IMR-90 (cell line): Measurements from ENCODE around the gene EVL. TPM values are rescaled to one million over a fixed set of nuclear protein-coding genes. Genes with fewer than 3 reads are reported as not detected.

Experiments
- ATAC-seq: fragments of 200-7000 bp; cut with Tn5 transposase; 2 replicates; pipeline ENCODE4 v1.9.1; 2020; ENCODE audit warnings: low read depth, mild to moderate bottlenecking, moderate library complexity
- BruUV-seq: library from RNA; stranded (reverse); fragments of 400-500 nt; replicated peaks from 2 replicates; lab custom pipeline; 2021; lab: Mats Ljungman, UMichigan
- CTCF ChIA-PET: fragments of 300-600 bp; formaldehyde crosslinking; extraction: SDS; loops from one replicate; lab custom pipeline; 2021; ENCODE audit warnings: antibody characterized with exemption; lab: Yijun Ruan, JAX
- POLR2A ChIA-PET: fragments of 300-600 bp; sonication (Branson Sonifier 250); formaldehyde crosslinking; loops from one replicate; lab custom pipeline; 2022; ENCODE audit warnings: antibody characterized with exemption; ENCODE audit not compliant: unreplicated experiment; lab: Charles Lee
- DNase-seq: peaks from one replicate; pipeline ENCODE4 v3.0.0; 2013
- H2AFZ ChIP-seq: replicated peaks from 2 replicates; pipeline ENCODE3; 2013; ENCODE audit warnings: low read length, mild to moderate bottlenecking; ENCODE audit not compliant: poor library complexity
- H2AK5ac ChIP-seq: 2 replicates; pipeline ENCODE4 v1.6.1; 2013; ENCODE audit warnings: low read depth, low read length, inconsistent platforms
- H2AK9ac ChIP-seq: replicated peaks from 2 replicates; pipeline ENCODE3; 2013; ENCODE audit warnings: mild to moderate bottlenecking, low read depth, low read length, moderate library complexity; ENCODE audit not compliant: poor library complexity
- H2BK120ac ChIP-seq: 2 replicates; pipeline ENCODE4 v1.6.1; 2013; ENCODE audit warnings: low read depth, low read length, inconsistent platforms
- H2BK15ac ChIP-seq: 3 replicates; pipeline ENCODE4 v1.6.1; 2013; ENCODE audit warnings: low read depth, low read length, inconsistent platforms
- H2BK20ac ChIP-seq: 2 replicates; pipeline ENCODE4 v1.6.1; 2013; ENCODE audit warnings: low read depth, mild to moderate bottlenecking, inconsistent platforms, low read length, moderate library complexity
- H2BK5ac ChIP-seq: 2 replicates; pipeline ENCODE4 v1.6.1; 2013; ENCODE audit warnings: mild to moderate bottlenecking, low read depth, low read length, inconsistent platforms; ENCODE audit not compliant: poor library complexity, severe bottlenecking
- H3K14ac ChIP-seq: replicated peaks from 2 replicates; pipeline ENCODE4 v1.6.1; 2013; ENCODE audit warnings: low read depth, low read length, inconsistent platforms
- H3K18ac ChIP-seq: 2 replicates; pipeline ENCODE4 v1.6.1; 2013; ENCODE audit warnings: low read depth, low read length, control low read depth
- H3K23ac ChIP-seq: 2 replicates; pipeline ENCODE4 v1.6.1; 2013; ENCODE audit warnings: low read depth, low read length, inconsistent platforms
- H3K27ac ChIP-seq: 2 replicates; pipeline ENCODE4 v1.5.1; 2013; ENCODE audit warnings: mild to moderate bottlenecking, control low read depth, low read length; ENCODE audit not compliant: insufficient read depth
- H3K27me3 ChIP-seq: 2 replicates; pipeline ENCODE4 v1.6.1; 2013; ENCODE audit warnings: low read length; ENCODE audit not compliant: control insufficient read depth, insufficient read depth
- H3K36me3 ChIP-seq: 2 replicates; pipeline ENCODE4 v1.6.1; 2013; ENCODE audit warnings: low read length, mixed read lengths; ENCODE audit not compliant: control insufficient read depth, insufficient read depth
- H3K4ac ChIP-seq: 2 replicates; pipeline ENCODE4 v1.6.1; 2013; ENCODE audit warnings: low read depth, low read length, inconsistent platforms
- H3K4me1 ChIP-seq: 2 replicates; pipeline ENCODE4 v1.6.1; 2013; ENCODE audit warnings: low read length, mixed read lengths; ENCODE audit not compliant: control insufficient read depth, insufficient read depth
- H3K4me2 ChIP-seq: 2 replicates; pipeline ENCODE4 v1.6.1; 2013; ENCODE audit warnings: low read depth, mild to moderate bottlenecking, control low read depth, low read length, moderate library complexity
- H3K4me3 ChIP-seq: 2 replicates; pipeline ENCODE4 v1.5.1; 2013; ENCODE audit warnings: low read depth, mild to moderate bottlenecking, control low read depth, low read length, moderate library complexity; ENCODE audit not compliant: insufficient read depth
- H3K56ac ChIP-seq: 2 replicates; pipeline ENCODE4 v1.6.1; 2013; ENCODE audit warnings: low read length, inconsistent platforms; ENCODE audit not compliant: insufficient read depth; ENCODE audit errors: extremely low read depth
- H3K79me1 ChIP-seq, 2 experiments: 2 replicates each; pipeline ENCODE4 v1.6.1; 2013; ENCODE audit warnings: low read length in 2 of 2, inconsistent platforms in 1 of 2, low read depth in 1 of 2
- H3K9ac ChIP-seq: 2 replicates; pipeline ENCODE4 v1.6.1; 2013; ENCODE audit warnings: low read depth, low read length, control low read depth
- H3K9me1 ChIP-seq: 2 replicates; pipeline ENCODE4 v1.6.1; 2013; ENCODE audit warnings: low read length, inconsistent platforms; ENCODE audit not compliant: insufficient read depth
- H3K9me3 ChIP-seq: 2 replicates; pipeline ENCODE4 v1.6.1; 2013; ENCODE audit warnings: low read length; ENCODE audit not compliant: control insufficient read depth, insufficient read depth
- H4K20me1 ChIP-seq: 2 replicates; pipeline ENCODE4 v1.6.1; 2013; ENCODE audit warnings: low read length, inconsistent platforms; ENCODE audit not compliant: insufficient read depth
- H4K5ac ChIP-seq: 2 replicates; pipeline ENCODE4 v1.6.1; 2013; ENCODE audit warnings: mild to moderate bottlenecking, low read depth, low read length, control low read depth
- H4K8ac ChIP-seq, 2 experiments: 2 replicates each; pipeline ENCODE4 v1.6.1; 2013; ENCODE audit warnings: low read depth in 2 of 2, low read length in 2 of 2, control low read depth in 1 of 2, inconsistent platforms in 1 of 2
- H4K91ac ChIP-seq: 2 replicates; pipeline ENCODE4 v1.6.1; 2013; ENCODE audit warnings: low read depth, low read length, inconsistent platforms; ENCODE audit not compliant: insufficient read depth
- BHLHE40 ChIP-seq: fragments of 150-350 bp; IDR thresholded peaks from 2 replicates; pipeline ENCODE4 v1.6.1; 2016; ENCODE audit warnings: mild to moderate bottlenecking, low read depth, low read length
- CHD1 ChIP-seq: IDR thresholded peaks from 2 replicates; pipeline ENCODE4 v1.6.1; 2012; ENCODE audit warnings: low read depth, low read length, improper control_type of control experiment
- CTCF ChIP-seq: conservative IDR thresholded peaks from 2 replicates; pipeline ENCODE4 v1.5.1; 2012; ENCODE audit warnings: mild to moderate bottlenecking, low read depth, low read length, improper control_type of control experiment
- ELK1 ChIP-seq: fragments of 150-350 bp; IDR thresholded peaks from 2 replicates; pipeline ENCODE4 v1.6.1; 2016; ENCODE audit warnings: low read depth, mild to moderate bottlenecking, low read length, moderate library complexity, borderline replicate concordance
- FOS ChIP-seq: fragments of 150-350 bp; IDR thresholded peaks from 2 replicates; pipeline ENCODE4 v1.6.1; 2016; ENCODE audit warnings: low read depth, low read length
- MAFK ChIP-seq: IDR thresholded peaks from 2 replicates; pipeline ENCODE4 v1.6.1; 2012; ENCODE audit warnings: low read depth, low read length, improper control_type of control experiment
- MAZ ChIP-seq: IDR thresholded peaks from 2 replicates; pipeline ENCODE4 v1.6.1; 2012; ENCODE audit warnings: low read depth, mild to moderate bottlenecking, low read length, improper control_type of control experiment, moderate library complexity, borderline replicate concordance
- MXI1 ChIP-seq: IDR thresholded peaks from 2 replicates; pipeline ENCODE4 v1.6.1; 2012; ENCODE audit warnings: low read depth, mild to moderate bottlenecking, low read length, moderate library complexity, borderline replicate concordance
- NFE2L2 ChIP-seq: fragments of 150-350 bp; IDR thresholded peaks from 2 replicates; pipeline ENCODE4 v1.6.1; 2016; ENCODE audit warnings: low read depth, mild to moderate bottlenecking, low read length
- RAD21 ChIP-seq: IDR thresholded peaks from 2 replicates; pipeline ENCODE4 v1.6.1; 2012; ENCODE audit warnings: low read length, improper control_type of control experiment
- RCOR1 ChIP-seq: IDR thresholded peaks from 2 replicates; pipeline ENCODE4 v1.6.1; 2012; ENCODE audit warnings: mild to moderate bottlenecking, low read length, improper control_type of control experiment; ENCODE audit not compliant: insufficient replicate concordance
- RFX5 ChIP-seq: IDR thresholded peaks from 2 replicates; pipeline ENCODE4 v1.8.0; 2012; ENCODE audit warnings: low read depth, mild to moderate bottlenecking, low read length, moderate library complexity
- SMC3 ChIP-seq: fragments of 150-350 bp; IDR thresholded peaks from 2 replicates; pipeline ENCODE4 v1.6.1; 2016; ENCODE audit warnings: low read depth, mild to moderate bottlenecking, antibody characterized with exemption, low read length, moderate library complexity
- USF2 ChIP-seq: fragments of 150-350 bp; IDR thresholded peaks from 2 replicates; pipeline ENCODE4 v1.6.1; 2017; ENCODE audit warnings: mild to moderate bottlenecking, antibody characterized with exemption, low read length, low read depth
- WGBS, 2 experiments: methylation state at CpG; one replicate each; pipeline versions ENCODE4 v1.1.5 to v1.1.7; 2013; ENCODE audit warnings: missing lambda C conversion rate in 2 of 2; ENCODE audit not compliant: insufficient read length in 1 of 2; ENCODE audit errors: extremely low coverage in 2 of 2; 5-methylcytosine and 5-hydroxymethylcytosine counted together
- dilution Hi-C: fragments of 300-500 bp; cut with HindIII; formaldehyde crosslinking; loops from one replicate; pipeline ENCODE4 v1.14.3; 2018; ENCODE audit warnings: low sequenced_read_pairs; ENCODE audit not compliant: unreplicated experiment
- in situ Hi-C: fragments of 300-500 bp; cut with MboI; formaldehyde crosslinking; loops from 3 replicates; pipeline ENCODE4 v1.14.3; 2019; ENCODE audit warnings: low sequenced_read_pairs, inconsistent platforms, mixed read lengths
- intact Hi-C: fragments of 100-400 bp; cut with micrococcal nuclease; formaldehyde crosslinking; loops from 2 replicates; pipeline ENCODE4 v1.10.0; 2022
- polyA plus RNA-seq, 3 experiments: library from polyadenylated mRNA; depleted of rRNA; stranded (reverse); fragments of >200 nt; gene quantifications; 2 replicates each; pipeline ENCODE4 v1.2.3, GENCODE V29; 2012; ENCODE audit warnings: low replicate concordance in 1 of 3
- total RNA-seq: library from RNA; depleted of rRNA; stranded (reverse); fragments of >200 nt; gene quantifications from 2 replicates; pipeline ENCODE4 v1.2.3, GENCODE V29; 2012

The EVL gene
- total and polyA plus RNA-seq, 2 of the 4 experiments (the other 2 are of a cell fraction) = 7.2 to 36.5 TPM

- H3K27me3 ChIP-seq = no peaks in the 10 kb centered on the region
- no peak overlapping the region for H2BK20ac ChIP-seq
- WGBS, 2 experiments = 92% methylated on average over 3 of the region's 12 CpGs; no CpG with 5 or more reads in 1 of the 2 experiments
- no peak overlapping the region; the same call in 1 of the 2 replicates for H2AK5ac ChIP-seq
- no peak overlapping the region for H3K4ac ChIP-seq
- intact Hi-C loops = no loop called here
- dilution Hi-C loops = no loop called here
- H3K14ac ChIP-seq = no peak overlapping the region
- H3K56ac ChIP-seq = no peak overlapping the region
- H3K4me3 ChIP-seq = no peak overlapping the region
- BruUV-seq = no TSS peak
- H4K20me1 ChIP-seq = no peaks in the 10 kb centered on the region
- H2BK120ac ChIP-seq = no peak overlapping the region
- H3K79me1 ChIP-seq = no peaks in the 10 kb centered on the region
- CTCF ChIA-PET = no interaction called here
- DNase-seq (no peak), ATAC-seq (no peak)
- peaks cover 12% of the 10 kb centered on the region for H3K9me1 ChIP-seq
- POLR2A ChIA-PET = no interaction called here
- H3K9ac ChIP-seq = no peak overlapping the region
- in situ Hi-C loops = no loop called here
- H4K5ac ChIP-seq = no peak overlapping the region
- peaks cover 41% of the 10 kb centered on the region for H3K36me3 ChIP-seq
- H3K23ac ChIP-seq = no peak overlapping the region
- H4K91ac ChIP-seq = no peak overlapping the region
- H2BK15ac ChIP-seq = no peak overlapping the region
- H2AK9ac ChIP-seq = peak overlapping the region; percentile 28
- H3K9me3 ChIP-seq = no peaks in the 10 kb centered on the region
- TF ChIP-seq USF2 (no peak), RFX5 (no peak), FOS (no peak), MAZ (no peak), CHD1 (no peak), RCOR1 (no peak), MAFK (no peak), BHLHE40 (no peak), ELK1 (no peak), RAD21 (no peak), SMC3 (no peak), MXI1 (no peak), NFE2L2 (no peak), CTCF (no peak)
- H3K18ac ChIP-seq = no peak overlapping the region
- no peak overlapping the region for H4K8ac ChIP-seq
- H3K4me2 ChIP-seq = no peak overlapping the region
- H2BK5ac ChIP-seq = no peak overlapping the region
- H3K27ac ChIP-seq = no peak overlapping the region
- no peak overlapping the region for H2AFZ ChIP-seq
- 0 out of 2 replicates have a peak, but pooled peaks cover 3% of the 10 kb centered on the region for H3K4me1 ChIP-seq
Observed at GRCh38 chr14:100127853-100128455, 62.7 kb downstream of the EVL start.
